GM18505 (cell line): ENCODE results near the gene ACTR6.
"Not testable (repeated sequence)": the region's sequence is repeated elsewhere in the genome, so short reads cannot be mapped to it uniquely, and the experiment has no call there.

Experiments
- ATAC-seq: cut with Tn5 transposase; IDR thresholded peaks from one replicate; pipeline ENCODE4 v1.9.1; 2021; ENCODE audit not compliant: unreplicated experiment
- POLR2A ChIP-seq: IDR thresholded peaks from 4 replicates; pipeline ENCODE4 v1.6.1; 2011; ENCODE audit warnings: borderline replicate concordance; ENCODE audit not compliant: insufficient read depth, insufficient read length; ENCODE audit errors: extremely low read depth

ACTR6 gene

GRCh38 chr12:100216337-100216736 lies 15.7 kb downstream of the ACTR6 start:
- no peak for ATAC-seq
- TF ChIP-seq POLR2A: no peak

- TF ChIP-seq POLR2A: no peak
- ATAC-seq: no peak
Measured at GRCh38 chr12:100219328-100220109, 18.9 kb downstream of the ACTR6 start.

GRCh38 chr12:100221523-100221922 lies 20.9 kb downstream of the ACTR6 start:
- TF ChIP-seq POLR2A: no peak
- ATAC-seq: no peak

GRCh38 chr12:100222173-100222572 lies 21.6 kb downstream of the ACTR6 start:
- not testable (repeated sequence) for ATAC-seq

- no peak for TF ChIP-seq POLR2A
- ATAC-seq: no peak
Measured at GRCh38 chr12:100225491-100225890, 24.9 kb downstream of the ACTR6 start.

GRCh38 chr12:100229036-100229635 lies 28.5 kb downstream of the ACTR6 start:
- TF ChIP-seq POLR2A: no peak
- ATAC-seq: no peak

GRCh38 chr12:100229876-100230275 lies 29.3 kb downstream of the ACTR6 start:
- ATAC-seq: no peak
- TF ChIP-seq POLR2A: no peak

- ATAC-seq: not testable (repeated sequence)
Measured at GRCh38 chr12:100231873-100232272, 31.3 kb downstream of the ACTR6 start.

- no peak for TF ChIP-seq POLR2A
- no peak for ATAC-seq
Measured at GRCh38 chr12:100234166-100234565, 33.6 kb downstream of the ACTR6 start.

GRCh38 chr12:100234591-100235304 lies 34.1 kb downstream of the ACTR6 start:
- TF ChIP-seq POLR2A: no peak
- no peak for ATAC-seq

GRCh38 chr12:100238801-100239200 lies 38.2 kb downstream of the ACTR6 start:
- no peak for TF ChIP-seq POLR2A
- no peak for ATAC-seq

- no peak for TF ChIP-seq POLR2A
- ATAC-seq: no peak
Measured at GRCh38 chr12:100239589-100239988, 39.0 kb downstream of the ACTR6 start.

GRCh38 chr12:100243137-100243536 lies 42.5 kb downstream of the ACTR6 start:
- ATAC-seq: no peak
- TF ChIP-seq POLR2A: no peak

- ATAC-seq: no peak
- TF ChIP-seq POLR2A: no peak
Measured at GRCh38 chr12:100247765-100248164, 47.1 kb downstream of the ACTR6 start.
